Heart right ventricle (tissue), 16 donors: Measurements from ENCODE around the gene KRT38. TPM values are rescaled to one million over a fixed set of nuclear protein-coding genes. Genes with fewer than 3 reads are reported as not detected.

Experiments
- ATAC-seq, 8 donors: fragments of 200-7000 bp; cut with Tn5 transposase; one replicate each; pipeline ENCODE4 v1.9.1; 2020; ENCODE audit warnings: mild to moderate bottlenecking in 8 of 8, moderate library complexity in 8 of 8, moderate number of reproducible peaks in 1 of 8
- DNase-seq, 2 donors: peaks; one replicate each; pipeline ENCODE4 v3.0.0-alpha.2; 2020
- H3K27ac ChIP-seq, 10 donors: fragments of 200-600 bp; sonication (generic) in 2 of 10; one replicate each; pipeline versions ENCODE4 v1.5.0 to v1.8.0; 2020 to 2022; ENCODE audit warnings: mild to moderate bottlenecking in 3 of 10
- H3K27me3 ChIP-seq, 7 donors: fragments of 200-600 bp; one replicate each; pipeline ENCODE4 v1.8.0; 2021 to 2022; ENCODE audit warnings: mild to moderate bottlenecking in 2 of 7
- H3K36me3 ChIP-seq, 9 donors: fragments of 200-600 bp; sonication (generic) in 1 of 9; one replicate each; pipeline versions ENCODE4 v1.5.0 to v1.8.0; 2020 to 2022; ENCODE audit warnings: mild to moderate bottlenecking in 2 of 9
- H3K4me1 ChIP-seq, 9 donors: fragments of 200-600 bp; sonication (generic) in 1 of 9; one replicate each; pipeline versions ENCODE4 v1.5.0 to v1.8.0; 2020 to 2022; ENCODE audit warnings: mild to moderate bottlenecking in 4 of 9
- H3K4me3 ChIP-seq, 10 donors: fragments of 200-600 bp; sonication (generic) in 2 of 10; one replicate each; pipeline versions ENCODE4 v1.5.0 to v1.8.0; 2020 to 2022; ENCODE audit warnings: mild to moderate bottlenecking in 7 of 10, moderate library complexity in 2 of 10
- H3K9me3 ChIP-seq, 11 donors: fragments of 200-600 bp in 10 of 11; sonication (generic) in 2 of 11; one replicate each; pipeline versions ENCODE4 v1.5.0 to v1.8.0; 2013 to 2022; ENCODE audit warnings: mild to moderate bottlenecking in 2 of 11, control low read depth in 1 of 11, moderate library complexity in 1 of 11
- WGBS, 2 donors: extraction: QIAGEN DNeasy Blood & Tissue Kit; methylation state at CpG; one replicate each; pipeline ENCODE4 v1.1.7; 2013; ENCODE audit warnings: inconsistent platforms in 1 of 2; 5-methylcytosine and 5-hydroxymethylcytosine counted together
- intact Hi-C, 10 donors: fragments of 100-400 bp; cut with DNase I; formaldehyde crosslinking; loops; one replicate each; pipeline versions ENCODE4 v1.11.1 to v1.14.2; 2022
- polyA plus RNA-seq, 2 donors: library from polyadenylated mRNA; stranded (reverse); fragments of 200-250 nt; gene quantifications; one replicate each; pipeline ENCODE4 v1.2.3, GENCODE V29; 2013
- total RNA-seq, 10 donors: library from RNA; stranded (reverse); fragmentation: NEBNext Ultra II Directional in 3 of 10; extraction: Animal tissue kit (Norgen Biotek cat#: 25700) in 3 of 10; gene quantifications; one replicate each; pipeline versions ENCODE4 v1.2.1 to v1.2.4, GENCODE V29; 2021 to 2023
- TF ChIP-seq, protein P1 (sequence below), 9 donors: fragments of 200-600 bp; sonication (generic) in 2 of 9; IDR thresholded peaks; one replicate each; pipeline versions ENCODE4 v1.5.0 to v1.8.0; 2021 to 2022; ENCODE audit warnings: antibody characterized with exemption in 9 of 9, mild to moderate bottlenecking in 5 of 9, moderate library complexity in 1 of 9
- donor health status: Arrhythmogenic right ventricular cardiomyopathy.
- donor health status: ischemic (EF 13 %, LVEDD 7.1; RV severe dilation, severe dysfunction).
- donor health status: healthy with polysubstance abuse.
- donor health status: DM: no; HTN: yes; CAD: no.
- donor health status: DM: no; HTN: no; CAD: no.
- donor health status: ischemic (EF 25% LVEDD 6.9; RV normal size, moderate dysfunction).
- donor health status: ischemic (EF 25% LVEDD 5.7; RV mildly dilated, moderate dysfunction).
- donor health status: healthy.
- donor health status: DM: yes; HTN: yes; CAD: no.
- donor health status: Ischemic cardiomyopathy.
- donor health status: ischemic (EF 35%, LVEDD 5.7; RV mildly dilated, moderate dysfunction).
- donor health status: nonischemic (EF 11% LVEDD 7.7; RV severe dilation, severe dysfunction).
- donor health status: DM: yes; HTN: yes; CAD: no.
- donor health status: PGD.
- donor health status: ischemic (EF 29% LVEDD 5.4; RV normal size, mild dysfunction).
- donor health status: nonischemic (EF 23%, LVEDD 6.1; RV moderate dilation, normal function).

The KRT38 gene
- total and polyA plus RNA-seq, 12 donors: not detected

DNA sequence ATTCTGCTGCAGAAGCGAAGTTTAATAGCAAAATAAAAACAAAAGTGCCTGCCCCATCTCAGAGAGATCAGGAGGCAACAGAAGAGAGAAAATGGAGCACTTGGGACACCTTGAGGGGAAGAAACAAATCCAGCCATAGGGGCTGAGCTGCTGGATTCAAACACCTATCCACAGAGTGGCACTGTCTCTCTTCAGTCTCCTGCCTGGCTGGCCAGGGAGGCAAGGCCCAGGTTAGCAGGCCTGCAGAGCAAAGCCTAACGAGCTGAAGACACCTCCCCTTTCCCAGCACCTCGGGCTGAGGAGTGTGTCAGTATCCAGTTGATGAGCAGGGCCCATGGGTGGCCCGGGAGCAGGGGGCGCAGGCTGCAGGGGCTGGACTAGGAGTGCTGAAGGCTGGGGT is 34.6 kb downstream of the KRT38 start:
- no peak for DNase-seq
- intact Hi-C loops: no loop called here
- Histone ChIP-seq H3K27ac (no peak overlapping the region), H3K36me3 (no peaks in the 10 kb centered on the region), H3K9me3 (no peaks in the 10 kb centered on the region), H3K4me3 (no peak overlapping the region), H3K4me1 (peaks cover 0 to 16% (median 0%) of the 10 kb centered on the region in 9 donors), H3K27me3 (peaks cover 0 to under 1% (median 0%) of the 10 kb centered on the region in 7 donors)
- TF ChIP-seq, protein P1, sequence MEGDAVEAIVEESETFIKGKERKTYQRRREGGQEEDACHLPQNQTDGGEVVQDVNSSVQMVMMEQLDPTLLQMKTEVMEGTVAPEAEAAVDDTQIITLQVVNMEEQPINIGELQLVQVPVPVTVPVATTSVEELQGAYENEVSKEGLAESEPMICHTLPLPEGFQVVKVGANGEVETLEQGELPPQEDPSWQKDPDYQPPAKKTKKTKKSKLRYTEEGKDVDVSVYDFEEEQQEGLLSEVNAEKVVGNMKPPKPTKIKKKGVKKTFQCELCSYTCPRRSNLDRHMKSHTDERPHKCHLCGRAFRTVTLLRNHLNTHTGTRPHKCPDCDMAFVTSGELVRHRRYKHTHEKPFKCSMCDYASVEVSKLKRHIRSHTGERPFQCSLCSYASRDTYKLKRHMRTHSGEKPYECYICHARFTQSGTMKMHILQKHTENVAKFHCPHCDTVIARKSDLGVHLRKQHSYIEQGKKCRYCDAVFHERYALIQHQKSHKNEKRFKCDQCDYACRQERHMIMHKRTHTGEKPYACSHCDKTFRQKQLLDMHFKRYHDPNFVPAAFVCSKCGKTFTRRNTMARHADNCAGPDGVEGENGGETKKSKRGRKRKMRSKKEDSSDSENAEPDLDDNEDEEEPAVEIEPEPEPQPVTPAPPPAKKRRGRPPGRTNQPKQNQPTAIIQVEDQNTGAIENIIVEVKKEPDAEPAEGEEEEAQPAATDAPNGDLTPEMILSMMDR (IDR thresholded peaks at IDR 0.05): peak in 3 of 9 donors; percentile 25 to 33 (median 30)
- 57 to 61% methylated on average over 5 of the region's 5 CpGs for WGBS, 2 donors
- peak in 3 of 8 donors; percentile 56 to 73 (median 61) for ATAC-seq

DNA sequence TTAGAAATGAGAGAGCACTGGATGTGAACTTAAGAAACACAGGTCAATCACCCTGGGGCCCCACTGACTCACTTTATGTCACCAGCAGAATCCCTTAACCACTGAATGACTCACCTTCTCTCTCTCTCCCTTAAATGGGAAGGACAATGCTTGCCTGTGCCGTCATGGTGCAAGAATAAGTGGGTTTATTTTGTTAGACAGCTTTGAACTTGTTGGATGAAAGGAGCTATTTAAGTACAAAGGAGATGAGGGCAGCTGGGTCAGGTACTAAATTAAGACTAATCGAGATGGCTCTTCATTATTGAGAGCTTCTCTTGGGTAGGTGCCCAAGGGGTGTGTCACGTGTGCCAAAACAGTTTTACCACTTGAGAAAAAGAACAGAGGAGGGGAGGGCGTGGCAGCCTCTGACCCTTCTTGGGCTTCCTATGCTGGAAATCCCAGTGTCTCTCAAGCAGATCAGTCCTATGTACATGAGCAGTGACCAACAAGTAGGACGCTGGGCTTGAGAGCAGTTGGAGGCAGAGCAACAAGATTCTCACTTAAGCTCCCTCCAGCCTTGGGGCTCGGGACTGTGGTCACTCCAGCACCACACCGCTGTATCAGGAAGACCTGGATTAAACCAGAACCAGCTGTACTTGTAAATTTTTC is 36.6 kb downstream of the KRT38 start:
- TF ChIP-seq, protein P1 (IDR thresholded peaks at IDR 0.05): no peak
- Histone ChIP-seq H3K4me3 (no peak overlapping the region), H3K9me3 (no peaks in the 10 kb centered on the region), H3K4me1 (peaks cover 0 to 16% (median 0%) of the 10 kb centered on the region in 9 donors), H3K27ac (no peak overlapping the region), H3K36me3 (no peaks in the 10 kb centered on the region), H3K27me3 (peaks cover 0 to 4% (median 0%) of the 10 kb centered on the region in 7 donors)
- intact Hi-C loops: no loop called here
- 56 to 58% methylated on average over 7 of the region's 7 CpGs for WGBS, 2 donors
- ATAC-seq (peak; percentile 17 to 87 (median 56)), DNase-seq (peak in 1 of 2 donors; percentile 13)

DNA sequence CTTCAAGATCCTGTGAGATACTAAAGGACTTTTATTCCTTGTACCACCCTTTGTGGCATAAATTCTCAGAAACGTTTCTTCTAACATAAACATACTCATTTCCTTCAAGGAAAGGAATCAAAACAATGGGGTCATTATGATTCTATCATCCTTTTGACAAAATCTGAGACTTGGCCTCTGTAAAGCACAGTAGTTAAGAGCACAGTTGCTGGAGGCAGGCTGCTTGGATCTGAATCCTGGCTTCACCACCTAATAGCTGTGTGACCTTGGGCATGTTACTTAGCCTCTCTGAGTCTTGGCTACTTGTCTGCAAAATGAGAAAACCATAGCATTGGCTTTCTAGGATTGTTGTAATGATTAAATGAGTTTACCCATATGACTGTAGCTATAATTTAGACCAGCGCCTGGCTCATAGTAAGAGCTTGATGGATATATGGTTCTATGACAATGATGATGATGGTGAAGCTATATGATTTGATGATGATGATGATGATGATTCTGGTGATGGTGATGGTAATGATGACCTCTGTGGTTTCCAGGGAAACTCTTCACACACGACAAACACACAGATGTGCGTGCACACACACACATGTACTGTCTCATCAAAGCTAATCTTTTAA is 37.3 kb downstream of the KRT38 start:
- intact Hi-C loops: no loop called here
- no peak overlapping the region for H3K27ac ChIP-seq
- no peaks in the 10 kb centered on the region for H3K36me3 ChIP-seq
- no peaks in the 10 kb centered on the region for H3K9me3 ChIP-seq
- DNase-seq: no peak
- WGBS, 2 donors: 77 to 79% methylated on average over 4 of the region's 4 CpGs
- ATAC-seq: no peak
- TF ChIP-seq, protein P1 (IDR thresholded peaks at IDR 0.05): no peak
- peaks cover 0 to 16% (median 0%) of the 10 kb centered on the region in 9 donors for H3K4me1 ChIP-seq
- peaks cover 0 to 5% (median 0%) of the 10 kb centered on the region in 7 donors for H3K27me3 ChIP-seq
- H3K4me3 ChIP-seq: no peak overlapping the region

DNA sequence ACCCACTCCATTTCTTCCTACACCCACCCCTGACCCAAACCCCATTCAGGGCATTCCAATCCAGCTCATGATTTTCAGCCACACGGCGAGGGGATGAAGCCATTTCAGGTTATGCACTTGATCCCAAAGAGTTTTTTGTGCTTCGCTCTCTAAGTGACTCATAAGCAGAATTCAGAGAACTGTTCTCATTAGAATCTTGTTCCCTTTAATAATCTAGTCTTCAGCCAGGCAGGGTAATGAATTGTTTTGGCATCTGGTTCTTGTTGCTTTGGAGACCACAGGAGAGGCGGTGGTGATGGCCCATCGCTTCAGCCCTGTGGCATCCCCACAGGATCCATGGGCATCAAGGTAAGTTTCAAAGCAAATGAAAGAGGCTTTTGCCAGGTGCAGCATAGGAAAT is 38.6 kb downstream of the KRT38 start:
- H3K27me3 ChIP-seq: peaks cover 0 to 10% (median 0%) of the 10 kb centered on the region in 7 donors
- 89 to 90% methylated on average over 5 of the region's 5 CpGs for WGBS, 2 donors
- ATAC-seq: no peak

More for the DNA sequence above, 38.6 kb downstream of the KRT38 start:
- Histone ChIP-seq H3K27ac (no peak overlapping the region), H3K36me3 (no peaks in the 10 kb centered on the region), H3K4me3 (no peak overlapping the region), H3K4me1 (peaks cover 0 to 16% (median 0%) of the 10 kb centered on the region in 9 donors), H3K9me3 (no peaks in the 10 kb centered on the region)
- TF ChIP-seq, protein P1 (IDR thresholded peaks at IDR 0.05): no peak
- DNase-seq: no peak
- intact Hi-C loops: no loop called here
